ENCODE measurements around the gene TUBA4A. TPM values are rescaled to one million over a fixed set of nuclear protein-coding genes. Genes with fewer than 3 reads are reported as not detected.
"Not testable (repeated sequence)": the region's sequence is repeated elsewhere in the genome, so short reads cannot be mapped to it uniquely, and the experiment has no call there.

Gene TUBA4A
- total and polyA plus RNA-seq, 2 donors, result 4.8 to 41.9 TPM

- no peak overlapping the region for H3K27ac ChIP-seq (ENCODE audit: low read depth)
- 86% methylated on average over 7 of the region's 7 CpGs for WGBS
- no peaks in the 10 kb centered on the region for H3K36me3 ChIP-seq (ENCODE audit: insufficient read depth)
- no peaks in the 10 kb centered on the region for H3K4me1 ChIP-seq (ENCODE audit: insufficient read depth)
- DNase-seq (ENCODE audit: extremely low spot score), result no peak
- H3K4me3 ChIP-seq (ENCODE audit: low read depth, low read length), result no peak overlapping the region
These were observed 37.7 kb upstream of the TUBA4A start for GRCh38 chr2:219291394-219291793.

- no peak overlapping the region for H3K4me3 ChIP-seq (ENCODE audit: low read depth, low read length)
- H3K36me3 ChIP-seq (ENCODE audit: insufficient read depth), result no peaks in the 10 kb centered on the region
- no peaks in the 10 kb centered on the region for H3K4me1 ChIP-seq (ENCODE audit: insufficient read depth)
- DNase-seq (ENCODE audit: extremely low spot score), result no peak
- 86% methylated on average over 16 of the region's 16 CpGs for WGBS
- no peak overlapping the region for H3K27ac ChIP-seq (ENCODE audit: low read depth)
These were observed 36.9 kb upstream of the TUBA4A start for GRCh38 chr2:219290381-219291171.

- Histone ChIP-seq H3K4me3 (ENCODE audit: low read depth, low read length) (no peak overlapping the region), H3K4me1 (ENCODE audit: insufficient read depth) (no peaks in the 10 kb centered on the region), H3K36me3 (ENCODE audit: insufficient read depth) (no peaks in the 10 kb centered on the region), H3K27ac (ENCODE audit: low read depth) (peak overlapping the region; percentile 43)
- WGBS, result 25% methylated on average over 16 of the region's 16 CpGs
- peak; percentile 78 for DNase-seq (ENCODE audit: extremely low spot score)
These were observed 36.0 kb upstream of the TUBA4A start for GRCh38 chr2:219289537-219290361.

GRCh38 chr2:219289195-219289536 is 35.4 kb upstream of the TUBA4A start:
- 58% methylated on average over 6 of the region's 6 CpGs for WGBS
- Histone ChIP-seq H3K4me3 (ENCODE audit: low read depth, low read length) (no peak overlapping the region), H3K36me3 (ENCODE audit: insufficient read depth) (no peaks in the 10 kb centered on the region), H3K27ac (ENCODE audit: low read depth) (no peak overlapping the region), H3K4me1 (ENCODE audit: insufficient read depth) (no peaks in the 10 kb centered on the region)
- DNase-seq (ENCODE audit: extremely low spot score), result no peak

GRCh38 chr2:219287580-219288265 is 34.0 kb upstream of the TUBA4A start:
- Histone ChIP-seq H3K36me3 (ENCODE audit: insufficient read depth) (peaks cover 3% of the 10 kb centered on the region), H3K27ac (ENCODE audit: low read depth) (no peak overlapping the region), H3K4me1 (ENCODE audit: insufficient read depth) (no peaks in the 10 kb centered on the region), H3K4me3 (ENCODE audit: low read depth, low read length) (no peak overlapping the region)
- DNase-seq (ENCODE audit: extremely low spot score), result no peak
- 82% methylated on average over 10 of the region's 10 CpGs for WGBS

GRCh38 chr2:219287116-219287440 is 33.4 kb upstream of the TUBA4A start:
- not testable (repeated sequence) for H3K4me1 ChIP-seq (ENCODE audit: insufficient read depth); DNase-seq (ENCODE audit: extremely low spot score); H3K27ac ChIP-seq (ENCODE audit: low read depth); H3K4me3 ChIP-seq (ENCODE audit: low read depth, low read length); H3K36me3 ChIP-seq (ENCODE audit: insufficient read depth)
- WGBS, result 90% methylated on average over 6 of the region's 6 CpGs

- DNase-seq (ENCODE audit: extremely low spot score), result no peak
- WGBS, result 76% methylated on average over 12 of the region's 12 CpGs
- peaks cover 4% of the 10 kb centered on the region for H3K36me3 ChIP-seq (ENCODE audit: insufficient read depth)
- H3K4me3 ChIP-seq (ENCODE audit: low read depth, low read length), result no peak overlapping the region
- no peaks in the 10 kb centered on the region for H3K4me1 ChIP-seq (ENCODE audit: insufficient read depth)
- peak overlapping the region; percentile 51 for H3K27ac ChIP-seq (ENCODE audit: low read depth)
These were observed 32.9 kb upstream of the TUBA4A start for GRCh38 chr2:219286436-219287115.

GRCh38 chr2:219285894-219286425 is 32.2 kb upstream of the TUBA4A start:
- WGBS, result 58% methylated on average over 17 of the region's 17 CpGs
- H3K4me1 ChIP-seq (ENCODE audit: insufficient read depth), result no peaks in the 10 kb centered on the region
- H3K27ac ChIP-seq (ENCODE audit: low read depth), result peak overlapping the region; percentile 51
- peaks cover 4% of the 10 kb centered on the region for H3K36me3 ChIP-seq (ENCODE audit: insufficient read depth)
- peak; percentile 72 for DNase-seq (ENCODE audit: extremely low spot score)
- no peak overlapping the region for H3K4me3 ChIP-seq (ENCODE audit: low read depth, low read length)

GRCh38 chr2:219285373-219285735 is 31.6 kb upstream of the TUBA4A start:
- Histone ChIP-seq H3K36me3 (ENCODE audit: insufficient read depth) (peaks cover 4% of the 10 kb centered on the region), H3K4me3 (ENCODE audit: low read depth, low read length) (no peak overlapping the region), H3K27ac (ENCODE audit: low read depth) (no peak overlapping the region), H3K4me1 (ENCODE audit: insufficient read depth) (no peaks in the 10 kb centered on the region)
- WGBS, result 79% methylated on average over 12 of the region's 12 CpGs
- DNase-seq (ENCODE audit: extremely low spot score), result no peak

GRCh38 chr2:219284501-219285372 is 31.0 kb upstream of the TUBA4A start:
- no peak for DNase-seq (ENCODE audit: extremely low spot score)
- Histone ChIP-seq H3K27ac (ENCODE audit: low read depth) (no peak overlapping the region), H3K4me1 (ENCODE audit: insufficient read depth) (no peaks in the 10 kb centered on the region), H3K4me3 (ENCODE audit: low read depth, low read length) (no peak overlapping the region), H3K36me3 (ENCODE audit: insufficient read depth) (peaks cover 4% of the 10 kb centered on the region)
- WGBS, result 88% methylated on average over 16 of the region's 16 CpGs

- Histone ChIP-seq H3K27ac (ENCODE audit: low read depth) (no peak overlapping the region), H3K36me3 (ENCODE audit: insufficient read depth) (peaks cover 4% of the 10 kb centered on the region), H3K4me3 (ENCODE audit: low read depth, low read length) (no peak overlapping the region), H3K4me1 (ENCODE audit: insufficient read depth) (no peaks in the 10 kb centered on the region)
- no peak for DNase-seq (ENCODE audit: extremely low spot score)
- WGBS, result 85% methylated on average over 17 of the region's 17 CpGs
These were observed 29.3 kb upstream of the TUBA4A start for GRCh38 chr2:219282943-219283581.

- Histone ChIP-seq H3K27ac (ENCODE audit: low read depth) (no peak overlapping the region), H3K36me3 (ENCODE audit: insufficient read depth) (peaks cover 4% of the 10 kb centered on the region)
These were observed 28.7 kb upstream of the TUBA4A start for GRCh38 chr2:219282375-219282774.

More at GRCh38 chr2:219282375-219282774, 28.7 kb upstream of the TUBA4A start:
- DNase-seq (ENCODE audit: extremely low spot score), result no peak
- no peak overlapping the region for H3K4me3 ChIP-seq (ENCODE audit: low read depth, low read length)
- WGBS, result 90% methylated on average over 5 of the region's 5 CpGs
- no peaks in the 10 kb centered on the region for H3K4me1 ChIP-seq (ENCODE audit: insufficient read depth)

Data from urinary bladder (tissue), 4 donors.